Common myeloid progenitor, CD34-positive (primary cell): ENCODE results near the gene NPAS3.
A peak's percentile ranks its signal among the peaks of the same experiment; 100 is the strongest.

ENCODE experiments used
- CTCF ChIA-PET: fragments of 350-600 bp; sonication (Branson Sonifier 250); formaldehyde crosslinking; loops from one replicate; lab custom pipeline; 2021; ENCODE audit warnings: antibody characterized with exemption; lab: Charles Lee
- POLR2A ChIA-PET: fragments of 350-600 bp; sonication (Branson Sonifier 250); formaldehyde crosslinking; loops from one replicate; lab custom pipeline; 2021; ENCODE audit warnings: antibody characterized with exemption; lab: Charles Lee
- DNase-seq, 3 donors: peaks; one replicate each; pipeline versions ENCODE4 v3.0.0 to v3.0.0-alpha.2; 2013
- H3K27ac ChIP-seq, 2 experiments: 1 replicate in 1 of 2; 2 replicates in 1 of 2; pipeline ENCODE4 v1.7.0; 2013; ENCODE audit warnings: inconsistent platforms in 2 of 2, low read length in 2 of 2, mild to moderate bottlenecking in 2 of 2, low read depth in 1 of 2, moderate library complexity in 1 of 2; ENCODE audit not compliant: severe bottlenecking in 2 of 2, insufficient read depth in 1 of 2, poor library complexity in 1 of 2
- H3K27me3 ChIP-seq, 5 experiments: replicated peaks in 2 of 5; 1 replicate in 3 of 5; 2 replicates in 2 of 5; pipeline versions ENCODE4 v1.6.1 to v1.7.0; 2013; ENCODE audit warnings: low read length in 4 of 5, mild to moderate bottlenecking in 2 of 5, moderate library complexity in 2 of 5, inconsistent platforms in 1 of 5; ENCODE audit not compliant: insufficient read depth in 5 of 5, control insufficient read depth in 4 of 5
- H3K36me3 ChIP-seq, 4 experiments: 1 replicate in 2 of 4; 2 replicates in 2 of 4; pipeline versions ENCODE4 v1.6.1 to v1.7.0; 2013; ENCODE audit warnings: low read length in 3 of 4, control low read depth in 1 of 4, mild to moderate bottlenecking in 1 of 4; ENCODE audit not compliant: control insufficient read depth in 4 of 4, insufficient read depth in 4 of 4
- H3K4me1 ChIP-seq, 4 experiments: 1 replicate in 3 of 4; 2 replicates in 1 of 4; pipeline versions ENCODE4 v1.6.1 to v1.7.1; 2013; ENCODE audit warnings: low read length in 3 of 4, mild to moderate bottlenecking in 3 of 4, control low read depth in 1 of 4, inconsistent platforms in 1 of 4, moderate library complexity in 1 of 4; ENCODE audit not compliant: control insufficient read depth in 4 of 4, insufficient read depth in 4 of 4; ENCODE audit errors: control extremely low read depth in 1 of 4
- H3K4me3 ChIP-seq, 7 experiments: 1 replicate in 4 of 7; 2 replicates in 3 of 7; pipeline versions ENCODE4 v1.5.1 to v1.7.0; 2013; ENCODE audit warnings: mild to moderate bottlenecking in 7 of 7, low read length in 6 of 7, moderate library complexity in 6 of 7, inconsistent platforms in 2 of 7, low read depth in 2 of 7, control low read depth in 1 of 7; ENCODE audit not compliant: insufficient read depth in 4 of 7, control insufficient read depth in 1 of 7; ENCODE audit errors: extremely low read depth in 1 of 7
- H3K9me3 ChIP-seq, 5 experiments: 1 replicate in 4 of 5; 2 replicates in 1 of 5; pipeline versions ENCODE4 v1.6.1 to v1.7.1; 2013; ENCODE audit warnings: low read length in 4 of 5, mild to moderate bottlenecking in 2 of 5, inconsistent platforms in 1 of 5, low read depth in 1 of 5, moderate library complexity in 1 of 5; ENCODE audit not compliant: control insufficient read depth in 4 of 5, insufficient read depth in 2 of 5; ENCODE audit errors: control extremely low read depth in 1 of 5
- WGBS: methylation state at CpG from one replicate; pipeline ENCODE4 v1.1.5; 2013; ENCODE audit not compliant: insufficient coverage; 5-methylcytosine and 5-hydroxymethylcytosine counted together

The NPAS3 gene

DNA sequence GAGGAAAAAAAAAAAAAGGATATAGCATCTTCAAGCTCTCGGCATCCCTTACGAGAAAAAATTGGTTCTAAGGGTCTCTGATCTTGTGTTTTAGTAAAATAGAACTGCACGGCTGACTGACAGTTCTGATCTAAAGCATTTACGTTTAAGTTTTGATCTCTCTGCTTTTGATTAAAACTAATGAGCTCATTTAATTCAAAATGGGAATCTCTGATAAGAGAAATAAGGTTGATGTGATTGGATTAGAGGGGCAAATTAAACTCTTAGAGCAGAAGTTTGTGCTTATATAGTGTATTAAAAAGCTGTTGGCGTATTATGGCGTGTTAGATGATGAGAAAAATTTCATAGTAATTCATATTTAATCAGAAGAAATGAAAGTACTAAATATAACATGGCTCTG, 794.6 kb downstream of the NPAS3 start:
- POLR2A ChIA-PET: no interaction called here
- WGBS: 92% methylated on average over 3 of the region's 6 CpGs

GRCh38 chr14:33733721-33734120, 795.0 kb downstream of the NPAS3 start:
- Histone ChIP-seq H3K27me3 (no peaks in the 10 kb centered on the region), H3K4me1 (peaks cover 0 to 6% (median 2%) of the 10 kb centered on the region in 4 experiments), H3K9me3 (no peaks in the 10 kb centered on the region), H3K27ac (no peak overlapping the region), H3K36me3 (no peaks in the 10 kb centered on the region), H3K4me3 (no peak overlapping the region)
- ChIA-PET CTCF (no interaction called here), POLR2A (no interaction called here)
- no peak for DNase-seq

More for the DNA sequence above, 794.6 kb downstream of the NPAS3 start:
- no peak for DNase-seq
- H3K9me3 ChIP-seq: no peaks in the 10 kb centered on the region
- no peaks in the 10 kb centered on the region for H3K36me3 ChIP-seq
- no peaks in the 10 kb centered on the region for H3K27me3 ChIP-seq
- CTCF ChIA-PET: no interaction called here
- H3K4me1 ChIP-seq: peaks cover 0 to 6% (median 2%) of the 10 kb centered on the region in 4 experiments
- H3K4me3 ChIP-seq: no peak overlapping the region
- H3K27ac ChIP-seq: no peak overlapping the region

- CTCF ChIA-PET: no interaction called here
- Histone ChIP-seq H3K4me1 (peaks cover 0 to 6% (median 2%) of the 10 kb centered on the region in 4 experiments), H3K4me3 (peak overlapping the region in 2 of 7 experiments; percentile 28 to 35), H3K27ac (no peak overlapping the region), H3K36me3 (no peaks in the 10 kb centered on the region), H3K9me3 (no peaks in the 10 kb centered on the region), H3K27me3 (no peaks in the 10 kb centered on the region)
- WGBS: 75% methylated on average over 1 of the region's 3 CpGs
- DNase-seq: peak; percentile 0 to 58 (median 48)
- POLR2A ChIA-PET: no interaction called here
Observed at GRCh38 chr14:33734387-33734786, 795.7 kb downstream of the NPAS3 start.

DNA sequence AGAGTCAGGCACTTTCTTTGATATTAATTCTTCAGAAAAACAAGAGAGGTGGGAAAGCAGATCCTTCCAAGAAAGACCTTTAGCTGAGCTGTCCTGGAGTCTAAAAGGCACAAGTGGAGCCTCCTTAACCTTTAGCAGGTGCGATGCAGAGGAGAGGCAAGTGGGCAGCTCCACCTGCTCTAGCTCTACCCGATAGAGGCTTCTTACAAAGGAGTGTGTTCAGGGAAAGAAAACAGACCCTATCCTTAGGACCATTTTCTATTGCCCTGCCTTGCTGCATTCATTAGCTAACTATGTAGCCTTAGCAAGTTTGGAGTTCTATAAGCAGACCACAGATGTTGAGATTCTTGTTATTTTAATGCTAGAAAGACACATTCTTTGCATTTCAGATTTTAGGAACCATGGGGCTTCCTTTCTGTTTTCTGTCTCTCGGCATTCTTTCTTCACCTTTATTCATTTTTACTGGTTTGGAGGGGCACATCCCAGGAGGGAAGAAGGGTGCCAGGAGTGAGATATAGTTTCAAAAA, 797.7 kb downstream of the NPAS3 start:
- peaks cover 0 to 6% (median 2%) of the 10 kb centered on the region in 4 experiments for H3K4me1 ChIP-seq
- no peak overlapping the region for H3K4me3 ChIP-seq
- H3K9me3 ChIP-seq: no peaks in the 10 kb centered on the region
- no peaks in the 10 kb centered on the region for H3K36me3 ChIP-seq
- 100% methylated on average over 2 of the region's 3 CpGs for WGBS
- DNase-seq: no peak
- no peak overlapping the region for H3K27ac ChIP-seq
- CTCF ChIA-PET: no interaction called here
- POLR2A ChIA-PET: no interaction called here
- no peaks in the 10 kb centered on the region for H3K27me3 ChIP-seq

- POLR2A ChIA-PET: no interaction called here
- CTCF ChIA-PET: no interaction called here
- no peak overlapping the region for H3K4me3 ChIP-seq
- DNase-seq: no peak
- 100% methylated on average over 2 of the region's 3 CpGs for WGBS
- no peaks in the 10 kb centered on the region for H3K9me3 ChIP-seq
- H3K27me3 ChIP-seq: no peaks in the 10 kb centered on the region
- H3K27ac ChIP-seq: no peak overlapping the region
- no peaks in the 10 kb centered on the region for H3K36me3 ChIP-seq
- H3K4me1 ChIP-seq: peaks cover 0 to 6% (median 2%) of the 10 kb centered on the region in 4 experiments
Observed at GRCh38 chr14:33736979-33737378, 798.3 kb downstream of the NPAS3 start.

DNA sequence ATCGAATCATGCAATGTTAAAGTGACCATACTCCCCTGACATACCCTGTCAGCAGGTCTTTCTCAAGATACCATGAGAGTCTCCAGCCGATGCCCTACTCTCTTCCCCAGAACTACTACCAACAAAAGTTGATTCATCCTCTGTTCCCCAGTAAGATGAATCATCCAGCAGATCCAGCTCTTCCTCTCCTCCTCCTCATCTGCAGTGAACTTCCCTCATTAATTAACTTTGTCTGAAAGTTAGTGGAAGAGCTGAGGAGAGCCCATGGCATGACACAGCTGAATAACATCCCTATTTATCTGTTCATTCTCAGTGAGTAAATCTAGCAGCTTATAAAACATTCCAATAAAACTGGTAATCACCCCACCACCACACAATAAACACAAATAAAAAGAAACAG, 798.8 kb downstream of the NPAS3 start:
- Histone ChIP-seq H3K4me3 (no peak overlapping the region), H3K9me3 (no peaks in the 10 kb centered on the region), H3K36me3 (no peaks in the 10 kb centered on the region), H3K27ac (no peak overlapping the region), H3K27me3 (no peaks in the 10 kb centered on the region), H3K4me1 (peaks cover 0 to 6% (median 2%) of the 10 kb centered on the region in 4 experiments)
- POLR2A ChIA-PET: no interaction called here
- 100% methylated on average over 2 of the region's 2 CpGs for WGBS
- CTCF ChIA-PET: no interaction called here
- no peak for DNase-seq

- Histone ChIP-seq H3K4me3 (no peak overlapping the region), H3K4me1 (peaks cover 0 to 6% (median 2%) of the 10 kb centered on the region in 4 experiments), H3K9me3 (peaks cover 0 to 3% (median 0%) of the 10 kb centered on the region in 5 experiments), H3K27ac (no peak overlapping the region), H3K27me3 (no peaks in the 10 kb centered on the region), H3K36me3 (no peaks in the 10 kb centered on the region)
- no peak for DNase-seq
- POLR2A ChIA-PET: no interaction called here
- WGBS: no CpG with 5 or more reads among the region's 4 CpGs
- CTCF ChIA-PET: no interaction called here
Observed at GRCh38 chr14:33738029-33738428, 799.4 kb downstream of the NPAS3 start.
